Kidney capillary endothelial cell (primary cell): ENCODE data around the gene ASF1B.
"Not testable (repeated sequence)": the region's sequence is repeated elsewhere in the genome, so short reads cannot be mapped to it uniquely, and the experiment has no call there.

Source experiments
- DNase-seq: peaks from one replicate; pipeline ENCODE4 v3.0.0-alpha.2; 2018; ENCODE audit warnings: low spot score

The ASF1B gene

DNA sequence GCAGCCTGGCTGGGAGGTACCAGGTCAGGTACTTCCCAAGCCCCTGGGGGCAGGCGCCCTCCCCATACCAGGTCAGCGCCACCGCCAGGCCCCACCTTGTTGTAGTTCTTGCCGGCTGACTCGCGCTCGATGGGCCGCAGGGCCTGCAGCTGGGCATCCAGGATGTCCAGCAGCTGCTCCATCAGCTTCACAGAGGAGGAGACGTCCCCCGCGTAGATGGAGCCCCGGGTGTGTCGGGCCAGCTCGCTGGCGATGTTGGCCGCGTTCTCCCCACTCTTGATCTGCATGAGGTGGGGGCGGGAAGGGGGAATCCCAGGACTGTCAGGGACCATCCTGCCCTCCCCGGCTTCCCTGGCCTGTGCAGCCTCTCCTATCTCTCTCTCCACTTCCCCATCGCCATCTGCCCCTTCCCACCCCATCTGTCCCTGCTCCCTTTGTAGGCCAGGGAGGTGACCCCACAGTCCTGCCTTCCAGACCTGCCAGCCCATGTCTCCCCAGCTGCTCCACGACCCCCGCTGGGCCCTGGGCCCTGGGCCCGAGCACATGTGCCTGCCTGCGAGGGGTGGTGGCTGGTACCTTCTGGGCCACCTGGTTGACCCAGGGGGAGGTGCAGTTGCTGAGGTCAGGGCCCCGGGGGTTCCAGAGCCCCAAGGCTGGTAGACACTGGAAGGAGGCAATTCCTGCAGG is 23.8 kb upstream of the ASF1B start:
- DNase-seq, result no peak

DNA sequence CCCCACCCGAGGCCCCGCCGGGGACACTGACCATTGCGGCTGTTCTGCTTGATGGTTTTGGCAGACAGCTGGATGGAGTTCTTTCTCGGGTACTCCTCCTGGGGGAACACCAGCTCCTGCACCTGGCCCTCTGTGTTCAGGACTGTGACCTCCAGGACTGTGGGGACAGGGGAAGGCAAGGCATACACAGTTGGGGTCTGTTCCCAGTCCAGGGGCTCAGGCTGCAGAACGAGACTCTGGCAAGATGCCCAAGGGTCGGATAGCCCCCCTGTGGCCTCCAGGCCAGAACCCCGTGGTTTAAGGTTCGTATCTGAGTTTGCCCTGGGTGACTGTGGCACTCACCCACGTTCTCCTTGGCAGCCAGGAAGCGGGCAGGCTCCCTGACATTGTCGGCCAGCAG is 22.7 kb upstream of the ASF1B start:
- no peak for DNase-seq

DNA sequence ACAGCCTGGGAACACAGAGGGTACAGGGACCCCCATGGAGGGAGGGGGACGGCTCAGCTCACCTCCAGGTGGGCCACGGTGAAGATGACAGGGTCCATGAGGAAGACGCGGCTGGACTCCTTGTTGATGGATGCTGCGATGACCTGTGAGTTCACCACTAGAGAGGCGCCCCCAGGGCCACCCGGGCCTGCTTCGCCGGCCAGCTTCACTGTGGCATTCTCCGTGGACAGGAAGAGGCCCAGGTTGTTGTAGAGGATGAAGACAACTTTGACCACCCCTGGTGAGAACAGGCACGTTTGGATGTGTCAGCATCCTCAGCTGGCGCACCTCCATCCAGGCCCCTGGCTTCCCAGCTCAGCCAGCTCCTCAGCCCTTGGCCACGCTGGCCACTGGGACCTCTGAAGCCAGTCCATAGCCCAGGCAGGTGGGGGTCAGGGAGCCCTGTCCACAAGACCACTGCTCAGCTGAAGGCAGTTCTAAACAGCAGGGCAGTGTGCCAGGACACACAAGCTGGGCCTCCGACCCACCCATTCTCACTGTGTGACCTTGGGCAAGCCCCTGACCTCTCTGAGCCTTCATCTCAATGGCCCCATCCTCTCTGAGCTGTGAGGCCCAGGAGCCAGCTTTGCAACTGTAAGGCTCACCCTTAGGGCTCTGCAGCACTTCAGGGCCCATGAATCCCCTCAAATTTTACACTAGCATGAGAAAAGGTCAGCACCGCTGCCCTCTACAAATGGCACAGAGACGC is 22.1 kb upstream of the ASF1B start:
- DNase-seq, result no peak

DNA sequence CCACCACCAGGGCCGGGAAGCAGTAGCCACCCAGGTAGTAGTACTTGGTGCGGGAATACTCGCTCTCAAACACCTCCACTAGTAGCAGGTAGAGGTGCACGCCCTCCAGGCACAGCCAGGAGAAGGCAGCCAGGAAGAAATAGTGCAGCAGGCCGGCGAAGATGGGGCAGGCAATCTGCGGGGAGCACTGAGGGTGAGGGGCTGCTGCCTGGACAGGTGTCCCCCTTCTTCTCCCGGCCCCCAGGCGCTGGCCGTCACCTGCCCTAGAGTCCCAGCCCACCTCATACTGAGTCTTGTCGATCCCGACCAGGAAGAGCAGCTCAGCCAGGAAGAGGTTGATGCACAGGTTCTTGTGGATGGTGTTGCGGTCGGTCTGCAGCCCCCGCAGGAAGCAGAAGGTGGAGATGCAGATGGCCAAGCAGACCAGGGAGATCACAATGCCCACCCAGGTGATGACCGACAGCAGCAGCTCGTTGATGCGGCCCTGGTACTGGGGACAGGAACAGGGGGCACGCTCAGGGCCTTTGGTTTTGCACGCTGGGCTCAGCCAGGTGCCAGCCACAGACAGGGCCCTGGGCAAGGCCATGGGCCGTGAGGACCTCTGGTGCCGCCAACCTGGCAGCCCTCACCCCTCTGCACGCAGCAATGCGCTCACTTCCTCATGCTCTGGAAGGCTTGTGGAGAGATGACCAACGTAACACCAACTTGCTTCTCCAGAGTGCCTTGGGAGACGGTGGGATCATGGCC is 20.8 kb upstream of the ASF1B start:
- DNase-seq, result no peak

DNA sequence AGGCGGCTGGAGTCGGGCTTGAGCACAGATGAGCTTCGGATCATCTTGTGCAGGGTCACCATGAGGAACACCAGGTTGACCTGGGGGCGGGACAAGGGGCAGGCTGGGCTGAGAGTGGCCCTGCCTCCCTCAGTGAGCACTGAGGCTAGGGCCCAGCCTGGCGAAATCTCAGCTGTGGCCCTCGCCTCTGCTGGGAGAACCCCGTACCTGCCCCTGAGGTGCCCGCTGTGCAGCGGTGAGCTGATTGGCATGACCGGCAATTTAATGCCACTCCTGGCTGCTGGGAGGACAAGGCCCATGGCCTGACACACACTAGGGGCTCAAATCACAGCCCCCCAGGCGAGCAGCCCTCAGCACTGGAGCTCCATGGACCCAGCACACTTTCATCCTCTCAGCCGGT is 19.7 kb upstream of the ASF1B start:
- no peak for DNase-seq

DNA sequence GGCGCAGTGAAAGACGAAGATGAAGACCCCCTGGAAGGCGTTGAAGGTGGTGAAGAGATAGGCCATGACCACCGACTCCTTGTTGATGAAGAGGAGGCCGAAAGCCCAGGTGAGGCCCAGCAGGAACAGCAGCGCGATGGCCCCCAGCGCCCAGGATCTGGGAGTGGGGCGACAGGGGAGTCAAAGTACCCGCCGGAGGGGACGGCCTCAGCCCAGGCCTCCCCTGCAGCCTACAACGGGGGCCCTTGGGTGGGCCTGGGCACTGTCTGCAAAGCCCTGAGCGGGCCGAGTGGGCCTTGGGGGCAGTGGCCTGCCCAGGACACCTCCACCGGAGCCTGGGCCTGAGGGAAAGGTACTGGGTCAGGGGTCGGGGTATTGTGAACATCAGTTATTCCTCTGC is 19.0 kb upstream of the ASF1B start:
- no peak for DNase-seq

DNA sequence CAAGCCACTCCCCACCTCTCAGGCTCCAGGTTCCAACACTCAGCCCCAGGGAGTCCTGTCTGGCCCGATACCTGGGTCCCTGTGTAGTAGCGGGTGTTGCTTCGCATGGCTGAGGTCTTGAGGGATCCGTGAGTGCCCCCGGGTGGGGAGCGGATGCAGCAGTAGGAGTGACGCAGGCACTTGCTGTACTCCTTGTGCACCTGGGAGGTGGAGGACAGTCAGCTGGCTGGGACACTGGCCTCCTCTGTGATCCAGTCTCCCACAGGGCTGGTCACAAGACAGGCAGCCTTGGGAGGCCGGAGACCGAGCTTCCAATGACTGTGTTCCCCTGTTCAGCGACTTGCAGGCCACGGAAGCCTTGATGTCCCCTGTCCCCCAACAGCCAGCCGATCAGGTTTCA is 16.3 kb upstream of the ASF1B start:
- DNase-seq, result no peak

DNA sequence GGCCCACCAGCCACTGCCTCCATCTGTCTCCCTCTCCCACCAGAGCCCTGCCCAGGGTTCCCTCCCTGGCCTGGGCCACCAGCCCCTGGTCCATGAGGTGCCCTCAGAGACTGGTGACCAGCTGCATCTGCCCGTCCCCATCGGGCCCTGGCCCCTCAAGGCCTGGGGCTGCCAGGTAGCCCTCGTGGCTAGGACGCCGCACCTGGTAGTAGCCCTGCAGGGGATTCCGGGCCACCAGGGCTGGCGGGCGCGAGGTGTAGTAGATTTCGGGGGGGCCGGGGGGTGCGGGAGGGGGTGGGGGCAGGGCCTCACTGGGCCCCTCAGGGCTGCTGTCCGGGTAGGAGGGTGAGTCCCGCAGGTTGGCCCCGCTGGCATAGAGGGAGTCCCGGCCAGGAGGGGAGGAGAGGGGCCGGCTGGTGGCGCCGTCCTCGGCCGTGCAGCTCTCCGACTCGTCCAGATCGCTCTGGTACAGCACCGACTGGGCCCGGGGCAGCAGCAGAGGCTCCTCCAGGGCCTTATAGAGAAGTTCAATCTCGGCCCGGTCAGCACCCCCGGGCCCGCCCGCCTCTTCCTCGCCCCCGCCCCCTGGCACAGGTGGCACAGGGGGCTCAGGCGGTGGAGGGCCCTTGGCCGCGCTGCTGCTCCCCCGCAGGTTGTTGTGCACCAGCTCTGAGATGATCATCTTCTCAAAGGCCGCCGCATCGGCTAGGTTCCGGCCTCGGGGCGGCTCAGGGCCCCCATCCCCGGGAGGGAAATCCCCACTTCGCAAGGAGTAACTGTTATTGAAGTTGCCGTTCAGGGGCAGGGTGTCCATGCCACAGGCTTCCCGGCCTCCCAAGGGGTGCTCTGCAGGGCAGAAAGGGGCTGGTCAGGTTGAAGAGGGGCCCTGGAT is 14.6 kb upstream of the ASF1B start:
- no peak for DNase-seq

DNA sequence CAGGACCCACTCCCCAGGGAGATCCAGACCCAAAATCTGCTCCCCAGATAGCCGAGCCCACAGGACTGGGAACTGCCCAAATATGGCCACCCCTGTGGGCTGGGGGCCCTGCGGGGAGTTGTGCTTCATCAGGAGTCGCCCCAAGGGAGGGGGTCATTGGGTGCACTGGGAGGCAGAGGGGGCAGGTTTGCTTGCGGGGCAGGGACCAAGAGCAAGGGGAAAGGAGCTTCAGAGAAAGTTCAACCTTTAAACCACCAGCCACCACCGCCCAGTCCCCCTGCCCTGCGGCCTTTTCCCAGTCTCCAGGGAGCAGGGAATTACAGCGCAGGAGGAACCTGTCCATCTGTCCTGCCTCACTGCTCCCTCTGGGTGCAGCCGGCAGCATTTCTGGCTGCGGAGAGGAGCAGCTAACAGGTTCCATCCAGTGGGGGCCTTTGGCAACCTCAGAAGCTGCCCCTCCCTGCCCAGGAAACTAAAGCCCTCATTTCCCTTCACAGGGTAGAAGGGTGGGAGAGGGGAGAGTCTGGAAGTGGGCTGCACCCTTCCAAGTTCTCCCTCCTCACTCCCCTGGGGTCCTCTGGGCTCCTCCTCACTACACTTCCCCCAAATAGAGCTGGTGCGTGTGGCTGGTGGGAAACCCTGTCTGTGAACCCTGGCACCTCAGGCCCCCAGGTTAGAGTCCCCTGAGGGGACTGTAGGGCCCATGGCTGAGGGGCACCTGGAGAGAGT is 13.8 kb upstream of the ASF1B start:
- no peak for DNase-seq

DNA sequence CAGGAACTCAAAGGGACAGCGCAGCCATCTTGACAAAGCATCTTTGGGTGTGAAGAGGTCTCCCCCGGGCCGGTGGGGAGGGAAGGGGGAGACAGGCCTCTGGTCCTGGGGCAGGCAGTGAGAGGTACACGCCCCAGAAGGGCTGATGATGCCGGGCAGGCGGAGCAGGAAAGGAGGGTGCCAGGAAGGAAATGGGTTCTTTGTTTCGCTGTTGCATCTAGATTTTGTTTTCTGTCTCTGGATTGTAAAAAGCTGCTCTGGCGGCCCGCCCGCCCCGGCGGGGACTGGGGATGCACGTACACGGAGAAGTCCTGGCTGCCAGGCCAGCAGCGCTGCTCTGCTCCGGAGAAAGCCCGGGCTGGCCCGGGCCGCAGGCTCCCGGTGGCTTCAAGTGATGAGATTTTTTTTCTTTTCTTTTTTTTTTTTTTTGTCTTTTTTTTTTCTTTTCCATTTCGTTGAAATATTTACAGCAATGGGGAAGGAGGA is 13.2 kb upstream of the ASF1B start:
- peak; percentile 10 for DNase-seq

DNA sequence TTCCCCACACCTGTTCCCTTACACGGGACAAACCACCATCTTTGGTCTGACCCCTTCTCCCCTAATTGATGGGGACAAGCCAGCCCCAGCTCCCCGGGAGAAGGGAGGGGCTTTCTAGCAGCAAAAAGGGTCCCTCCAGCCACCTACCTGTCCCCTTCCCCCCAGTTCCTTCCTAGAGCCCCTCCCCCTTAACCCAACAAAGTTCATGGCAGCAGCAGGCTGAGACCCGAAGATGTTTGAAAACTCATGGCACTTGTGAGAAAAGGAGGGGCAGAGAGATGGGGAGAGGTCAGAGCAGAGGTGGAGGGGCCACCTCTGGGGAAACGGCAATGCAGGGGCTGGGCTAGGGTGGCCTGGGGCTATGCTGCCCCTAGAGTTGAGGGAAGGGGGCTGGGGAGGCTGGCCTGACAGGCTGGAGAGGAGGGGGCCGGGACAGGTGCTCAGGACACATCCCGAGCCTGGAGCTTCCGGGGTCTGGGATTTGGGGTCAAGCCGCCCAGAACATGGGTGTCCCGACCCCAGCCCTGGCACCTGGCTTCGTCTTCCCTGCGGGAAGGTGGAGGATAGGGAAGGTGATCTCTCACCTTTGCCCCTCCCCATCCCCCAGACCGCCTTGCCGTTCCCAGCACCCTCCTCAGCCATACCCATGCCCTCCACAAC is 12.5 kb upstream of the ASF1B start:
- DNase-seq, result no peak

DNA sequence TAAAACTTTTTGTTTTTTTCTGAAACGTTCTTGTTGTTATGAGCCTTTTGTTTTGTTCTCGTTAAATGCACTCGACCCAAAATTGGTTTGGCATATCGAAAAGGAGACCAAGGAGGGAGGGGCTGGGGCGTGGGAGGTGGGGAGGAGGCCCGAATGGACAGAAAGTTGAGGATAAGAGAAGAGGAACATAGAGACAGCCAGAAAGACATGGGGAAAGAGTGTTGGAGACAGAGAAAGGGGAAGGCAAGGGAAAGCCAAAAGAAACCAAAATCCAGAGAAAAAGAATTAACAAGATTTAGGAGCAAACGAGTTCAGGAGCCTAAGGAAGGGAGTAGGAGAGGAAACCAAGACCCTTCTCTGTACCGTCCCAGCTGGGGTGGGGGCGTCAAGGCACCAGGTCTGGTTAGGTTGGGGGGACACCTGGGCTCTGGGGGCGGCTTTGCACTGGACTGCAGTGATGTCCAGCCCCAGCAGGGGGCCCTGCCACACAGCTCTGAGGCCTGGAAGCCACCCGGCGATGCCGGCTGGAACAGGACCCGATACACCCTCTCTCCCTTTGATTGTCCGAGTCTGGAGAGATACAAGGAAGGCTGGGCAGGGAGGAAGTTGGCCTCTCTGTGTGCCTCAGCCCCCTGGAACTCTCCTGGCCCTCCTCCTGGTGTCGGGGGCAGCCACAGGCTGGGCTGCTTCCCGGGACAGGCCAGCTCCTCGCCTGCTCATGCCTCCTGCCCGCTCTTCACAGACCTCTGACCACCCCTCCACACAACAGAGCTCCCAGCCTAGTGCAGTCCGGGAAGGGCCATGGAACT is 11.6 kb upstream of the ASF1B start:
- DNase-seq, result peak; percentile 58

DNA sequence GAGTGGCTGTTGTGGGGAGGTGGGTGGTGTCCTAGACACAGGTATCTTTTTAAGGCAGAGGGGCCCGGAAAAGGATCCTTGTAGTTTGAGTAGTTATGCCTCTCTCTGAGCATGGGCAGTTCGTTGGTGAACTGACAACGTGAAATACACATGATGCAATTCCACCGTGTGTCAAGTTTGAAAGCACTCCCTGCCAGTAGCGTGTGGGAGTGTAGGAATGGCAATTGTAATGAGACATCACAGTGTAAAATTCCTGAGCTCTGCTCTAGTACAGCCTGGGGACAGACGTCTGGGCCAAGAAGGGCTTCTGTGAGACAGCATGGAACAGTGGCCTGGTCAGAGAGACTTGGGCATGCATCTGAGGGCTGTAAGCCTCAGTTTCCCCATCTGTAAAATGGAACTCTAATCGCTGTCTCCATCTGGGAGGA is 10.4 kb upstream of the ASF1B start:
- no peak for DNase-seq

DNA sequence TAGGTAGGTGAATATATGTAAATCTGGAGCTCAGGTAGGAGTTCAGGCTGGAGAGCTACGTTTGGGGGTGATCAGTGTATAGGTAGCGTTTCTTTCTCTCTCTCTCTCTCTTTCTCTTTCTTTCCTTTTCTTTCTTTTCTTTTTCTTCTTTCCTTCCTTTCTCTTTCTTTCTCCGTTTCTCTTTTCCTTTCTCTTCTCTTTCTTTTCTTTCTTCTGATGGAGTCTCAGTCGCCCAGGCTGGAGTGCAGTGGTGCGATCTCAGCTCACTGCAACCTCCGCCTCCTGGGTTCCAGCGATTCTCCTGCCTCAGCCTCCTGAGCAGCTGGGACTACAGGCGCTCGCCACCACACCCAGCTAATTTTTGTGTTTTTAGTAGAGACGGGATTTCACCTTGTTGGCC is 9.8 kb upstream of the ASF1B start:
- DNase-seq, result not testable (repeated sequence)

DNA sequence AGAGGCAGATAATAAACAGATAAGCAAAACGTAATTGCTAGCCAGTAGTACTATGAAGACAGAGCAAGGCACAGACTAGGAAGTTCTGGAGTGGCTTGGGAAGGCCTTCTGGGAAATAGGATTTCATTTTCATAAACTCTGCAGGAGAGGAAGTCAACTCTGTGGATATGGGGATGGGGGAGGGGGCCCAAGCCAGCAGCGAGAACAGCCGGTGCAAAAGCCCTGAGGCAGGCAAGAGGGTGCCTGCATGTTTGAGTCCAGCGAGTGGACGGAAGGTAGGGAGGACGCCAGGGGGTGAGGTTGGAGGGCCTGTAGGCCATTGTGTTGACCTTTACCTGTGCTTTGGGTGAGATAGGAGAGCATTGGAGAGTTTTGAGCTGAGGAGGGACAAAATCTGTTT is 9.0 kb upstream of the ASF1B start:
- DNase-seq, result no peak

DNA sequence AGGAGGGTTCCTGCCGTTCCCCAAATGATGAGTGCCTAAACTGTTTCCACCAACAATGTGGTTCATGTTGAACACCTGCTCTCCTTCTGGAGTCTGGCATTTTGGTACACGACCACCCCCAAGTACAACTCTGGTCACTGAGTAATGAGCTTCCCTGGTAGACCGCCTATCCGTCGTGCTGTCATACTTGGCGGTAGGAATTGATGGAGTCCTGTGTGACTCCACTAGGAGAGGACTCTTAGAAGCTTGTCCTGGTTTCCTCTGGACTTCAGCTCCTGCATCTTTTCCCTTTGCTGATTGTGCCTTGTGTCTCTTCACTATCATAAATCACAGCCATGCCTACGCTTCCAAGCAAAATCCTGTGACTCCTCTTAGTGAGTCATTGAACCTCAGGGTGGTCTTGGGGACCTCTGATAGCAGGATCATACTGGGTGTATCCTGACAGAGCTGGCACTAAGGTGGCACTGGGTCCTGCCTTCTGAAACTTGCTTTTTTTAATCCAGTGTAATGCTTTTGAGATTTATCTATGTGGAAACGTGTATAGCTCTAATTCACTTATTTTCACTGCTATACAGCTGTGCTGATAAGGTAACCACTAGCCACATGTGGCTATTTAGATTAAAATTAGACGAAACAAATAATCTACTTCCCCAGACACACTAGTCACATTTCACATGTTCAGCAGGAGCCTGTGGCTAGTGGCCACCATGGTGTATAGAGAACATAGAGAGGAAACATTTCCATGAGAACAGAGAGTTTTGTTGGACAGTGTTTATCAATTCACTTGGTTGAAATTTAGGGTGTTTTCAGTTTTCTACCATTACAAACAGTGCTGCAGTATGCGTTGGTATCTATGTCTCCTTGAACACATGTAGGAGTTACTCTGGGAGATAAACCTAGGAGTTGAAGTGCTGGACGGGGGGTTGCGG is 6.1 kb upstream of the ASF1B start:
- DNase-seq, result no peak

DNA sequence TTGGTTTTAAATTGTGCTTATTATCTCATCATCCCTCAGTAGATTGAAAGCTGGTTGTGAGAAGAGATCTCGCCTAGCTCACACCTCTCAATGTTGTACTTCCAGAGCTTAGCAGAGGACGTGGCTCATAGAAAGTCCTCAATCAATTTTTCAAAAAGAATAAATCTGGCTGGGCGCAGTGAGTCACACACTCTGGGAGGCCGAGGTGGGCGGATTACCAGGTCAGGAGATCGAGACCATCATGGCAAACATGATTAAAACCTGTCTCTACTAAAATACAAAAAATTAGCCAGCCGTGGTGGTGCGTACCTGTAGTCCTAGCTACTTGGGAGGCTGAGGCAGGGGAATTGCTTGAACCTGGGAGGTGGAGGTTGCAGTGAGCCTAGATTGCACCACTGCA is 4.7 kb upstream of the ASF1B start:
- DNase-seq, result no peak

DNA sequence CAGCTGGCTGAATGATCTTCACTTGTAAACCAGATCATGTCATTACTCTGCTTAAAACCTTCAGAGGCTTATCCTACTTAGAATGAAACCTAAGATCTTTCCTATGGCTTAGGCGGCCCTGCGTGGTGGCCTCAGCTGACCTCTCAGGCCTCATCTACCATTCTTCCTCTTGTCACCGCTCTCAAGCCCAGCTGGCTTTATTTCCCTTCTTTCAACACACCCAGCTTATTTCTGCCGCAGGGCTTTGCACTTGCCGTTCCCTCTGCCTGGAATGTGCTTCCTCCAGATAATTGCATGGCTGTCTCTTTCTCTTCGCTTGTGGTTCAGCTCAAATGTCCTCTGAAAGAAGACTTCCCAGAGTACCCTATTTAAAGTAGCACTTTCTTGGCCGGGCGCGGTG is 3.6 kb upstream of the ASF1B start:
- DNase-seq, result no peak
